ENCODE data around the gene SPTBN5.

SPTBN5 gene

DNA sequence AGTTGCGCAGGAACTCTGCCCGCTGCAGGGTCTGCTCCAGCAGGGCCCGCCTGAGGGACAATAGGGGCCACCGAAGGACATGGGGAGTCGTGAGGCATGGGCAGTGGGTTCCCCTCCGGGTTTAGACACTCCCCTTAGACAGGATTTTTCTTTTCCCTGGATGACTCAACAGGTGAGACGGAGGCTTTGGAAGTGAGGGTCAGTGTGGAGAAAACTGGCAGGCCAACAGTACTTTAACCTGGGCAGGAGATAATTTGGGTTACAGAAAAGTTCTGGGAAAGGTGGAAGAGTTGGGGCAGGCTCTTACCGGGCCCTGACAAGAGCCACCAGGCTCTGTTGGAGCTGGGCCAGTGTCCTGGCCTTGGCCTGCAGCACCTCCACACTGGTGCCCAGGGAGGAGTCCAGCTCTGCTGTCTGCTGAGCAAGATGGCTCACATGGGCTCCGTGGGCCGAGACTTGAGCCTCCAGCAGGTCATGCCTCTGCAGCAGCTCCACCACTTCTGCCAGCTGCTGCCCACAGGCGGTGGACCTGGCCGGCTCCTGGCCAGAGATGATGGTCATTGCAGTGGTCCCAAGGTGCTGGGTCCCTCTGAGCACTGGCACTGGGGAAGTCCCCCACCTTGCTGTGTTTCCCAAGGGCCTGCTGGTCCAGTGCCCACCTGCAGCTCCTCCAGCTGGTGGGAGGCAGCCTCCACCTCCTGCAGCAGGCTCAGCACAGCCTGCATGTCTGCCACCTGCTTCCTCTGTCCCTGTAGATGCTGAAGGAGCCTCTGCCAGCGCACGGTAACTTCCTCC, 11.0 kb downstream of the SPTBN5 start:
- no peak for DNase-seq

DNA sequence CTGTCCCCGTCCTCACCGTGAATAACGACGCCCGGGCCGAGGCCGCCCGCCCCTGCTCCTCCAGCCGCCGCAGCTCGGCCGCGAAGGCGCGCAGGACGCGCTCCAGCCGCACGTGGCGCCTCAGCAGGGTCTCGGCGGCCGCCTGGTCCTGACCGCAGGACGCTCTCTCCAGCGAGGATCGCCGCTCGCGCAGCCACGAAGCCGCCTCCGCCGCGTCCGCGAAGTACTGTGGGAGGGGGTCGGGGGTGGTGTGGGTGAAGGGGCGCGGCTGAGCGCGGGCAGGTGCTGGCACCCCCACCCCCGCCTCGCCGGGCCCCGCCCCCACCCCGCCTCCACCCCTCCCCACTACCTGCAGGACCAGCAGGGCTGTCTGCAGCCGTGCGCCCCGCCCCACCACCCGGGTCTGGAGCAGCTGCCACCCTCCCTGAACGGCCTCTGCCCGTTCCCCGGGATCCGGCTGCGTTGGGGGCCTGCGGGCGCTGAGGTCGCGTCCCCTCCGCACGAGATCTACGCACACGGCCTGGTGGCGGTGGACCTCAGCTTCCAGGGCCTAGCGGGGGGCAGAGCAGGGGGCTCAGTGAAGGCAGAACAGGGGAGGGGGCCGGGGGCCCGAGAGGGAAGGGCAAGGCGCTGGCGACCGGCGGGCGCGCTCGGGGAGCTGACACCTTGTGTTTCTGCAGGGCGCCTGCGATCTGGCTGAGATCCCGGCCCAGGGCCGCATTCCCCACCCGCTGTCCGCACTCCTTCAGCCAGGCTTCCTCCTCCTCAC, 11.7 kb downstream of the SPTBN5 start:
- no peak for DNase-seq

DNA sequence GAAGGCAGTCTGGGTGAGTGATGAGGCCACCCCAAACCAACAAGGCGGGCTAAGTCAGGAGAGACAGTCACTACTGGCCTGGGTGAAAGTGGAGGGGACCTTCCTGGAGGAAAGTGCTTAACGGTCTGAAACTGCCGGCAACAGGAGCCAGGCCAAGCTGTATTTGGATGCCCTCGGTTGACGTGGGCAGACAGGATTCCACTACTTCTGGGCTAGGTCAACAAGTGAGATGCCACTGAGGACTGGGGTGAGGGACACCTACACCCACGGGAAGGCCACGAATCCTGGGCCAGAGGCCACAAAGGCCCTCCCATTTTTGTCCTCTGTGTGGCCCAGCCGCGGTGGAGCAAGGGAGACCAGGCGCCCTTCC, 12.3 kb downstream of the SPTBN5 start:
- no peak for DNase-seq

DNA sequence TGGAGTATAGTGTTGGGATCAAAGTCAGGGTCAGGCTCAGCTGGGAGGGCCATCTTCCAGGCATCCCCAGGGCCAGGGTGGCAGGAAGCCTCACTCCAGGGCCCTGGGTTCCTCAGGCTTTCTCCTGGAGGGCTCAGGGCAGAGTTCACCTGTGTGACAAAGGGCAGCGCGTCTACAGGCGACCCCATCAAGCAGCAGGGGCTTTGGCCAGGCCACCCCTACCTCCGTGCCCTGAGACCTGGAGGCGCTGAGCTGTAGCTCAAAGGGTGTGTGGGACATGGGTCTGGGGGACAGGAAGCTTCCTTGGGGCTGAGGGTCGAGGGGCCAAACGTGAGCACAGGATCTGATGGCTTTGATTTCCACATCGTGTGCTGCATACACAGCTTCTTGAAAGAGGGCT, 12.8 kb downstream of the SPTBN5 start:
- DNase-seq = no peak

DNA sequence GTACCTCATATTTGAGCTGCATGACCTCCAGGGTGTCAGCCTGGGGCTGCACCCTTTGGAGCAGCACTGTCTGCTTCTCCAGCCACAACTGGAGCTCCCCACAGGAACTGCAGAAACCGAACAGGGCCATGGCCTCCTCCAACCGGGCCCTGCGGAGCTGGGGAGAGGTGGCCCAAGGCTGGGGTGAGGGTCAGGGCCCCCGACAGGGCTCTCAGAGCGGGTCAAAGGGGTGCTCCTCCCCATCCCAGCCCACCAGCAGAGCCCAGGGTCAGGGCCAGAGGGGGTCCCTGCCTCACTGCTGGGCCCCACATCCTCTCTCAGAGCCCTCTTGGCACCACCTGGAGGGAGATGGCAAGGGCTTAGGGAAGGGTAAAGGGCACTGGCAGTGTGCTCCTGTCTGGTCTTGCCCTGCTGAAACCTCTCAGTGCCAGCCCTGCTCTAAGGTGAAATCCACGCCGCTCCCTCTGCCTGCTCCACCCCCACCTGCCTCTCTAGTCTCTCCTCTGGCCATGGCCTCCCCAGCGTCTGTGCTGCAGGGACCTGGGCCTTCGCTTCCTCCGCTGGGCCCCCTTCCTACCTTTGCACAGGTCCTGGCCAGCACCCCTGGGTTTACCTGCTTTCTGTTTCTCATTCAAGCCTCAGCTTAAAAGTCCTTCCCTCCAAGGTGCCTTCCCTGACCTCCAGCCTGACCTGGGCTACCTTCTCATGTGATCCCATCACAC, 13.5 kb downstream of the SPTBN5 start:
- DNase-seq = no peak

DNA sequence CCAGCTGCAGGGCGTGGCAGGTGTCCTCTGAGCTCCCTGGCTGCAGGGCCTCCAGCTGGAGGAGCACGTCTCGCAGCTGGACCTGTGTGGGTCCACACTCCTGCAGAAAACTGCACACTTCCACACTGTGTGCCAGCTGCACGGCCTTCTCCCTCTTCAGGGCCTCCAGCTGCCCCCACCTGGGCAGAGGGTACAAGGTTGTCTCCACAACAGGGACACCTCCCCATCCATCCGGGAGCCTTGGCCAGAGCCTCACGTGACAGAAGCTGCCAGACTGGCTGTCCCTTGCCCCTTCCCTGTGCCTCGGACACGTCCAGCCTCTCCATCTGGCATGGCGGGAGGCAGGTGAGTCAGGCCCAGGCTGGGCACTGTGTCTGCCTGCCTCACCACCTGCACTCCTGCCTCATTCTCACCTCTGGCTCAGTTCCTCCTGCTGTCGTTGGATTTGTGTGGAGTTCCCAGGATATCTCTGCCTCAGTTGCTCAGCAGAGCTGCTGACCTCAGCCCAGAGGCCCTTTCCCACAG, 14.5 kb downstream of the SPTBN5 start:
- no peak for DNase-seq

DNA sequence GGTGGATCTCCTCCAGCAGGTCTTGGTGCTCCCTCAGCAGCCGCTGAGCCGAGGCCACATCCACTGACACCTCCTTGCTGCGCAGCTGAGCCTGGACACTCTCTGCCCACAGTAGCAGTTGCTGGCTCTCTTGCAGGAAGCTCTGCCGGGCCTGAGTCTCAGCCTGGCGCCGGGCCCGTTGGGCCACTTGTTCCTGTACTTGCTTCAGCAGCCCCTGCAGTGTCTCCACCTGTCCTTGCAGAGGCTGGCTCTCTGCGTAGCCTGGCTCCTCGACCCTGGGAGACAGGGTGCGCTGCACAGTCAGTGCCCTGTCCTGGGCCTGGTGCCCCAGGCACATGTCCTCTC, 15.5 kb downstream of the SPTBN5 start:
- no peak for DNase-seq

DNA sequence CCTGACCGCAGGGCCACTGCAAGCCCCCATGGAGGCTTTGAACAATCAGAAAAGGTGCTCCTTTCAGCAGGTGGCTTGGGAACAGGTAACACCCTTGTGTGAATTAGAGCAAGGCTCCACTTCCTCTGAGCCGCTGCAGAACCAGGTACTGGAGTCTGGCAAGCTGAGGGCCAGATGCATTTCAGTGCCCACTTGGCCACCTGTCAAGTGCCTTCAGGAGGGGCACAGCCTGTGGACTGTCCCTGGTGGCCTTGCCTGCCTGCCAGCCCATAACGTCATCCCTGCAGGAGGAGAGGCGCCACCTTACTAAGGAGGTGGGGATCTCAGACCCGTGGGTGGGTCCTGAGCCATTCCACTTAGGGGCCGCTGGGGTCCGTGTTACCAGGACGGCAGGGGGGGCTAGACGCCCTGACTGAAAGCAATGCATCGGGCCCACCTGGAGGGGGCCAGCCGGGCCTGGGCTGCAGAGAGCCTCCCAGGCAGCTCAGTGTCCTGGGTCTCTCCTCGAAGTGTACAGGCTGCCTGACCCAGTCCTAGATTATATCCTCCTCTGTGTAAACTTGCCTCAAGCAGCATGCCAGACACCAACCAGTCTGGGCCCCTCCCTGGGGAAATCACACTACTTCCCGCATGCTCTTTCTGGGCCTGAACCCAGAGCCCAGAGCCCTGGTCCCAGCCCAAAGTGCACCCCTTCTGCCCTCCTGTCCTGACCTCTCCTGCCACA, 16.1 kb downstream of the SPTBN5 start:
- DNase-seq = no peak

DNA sequence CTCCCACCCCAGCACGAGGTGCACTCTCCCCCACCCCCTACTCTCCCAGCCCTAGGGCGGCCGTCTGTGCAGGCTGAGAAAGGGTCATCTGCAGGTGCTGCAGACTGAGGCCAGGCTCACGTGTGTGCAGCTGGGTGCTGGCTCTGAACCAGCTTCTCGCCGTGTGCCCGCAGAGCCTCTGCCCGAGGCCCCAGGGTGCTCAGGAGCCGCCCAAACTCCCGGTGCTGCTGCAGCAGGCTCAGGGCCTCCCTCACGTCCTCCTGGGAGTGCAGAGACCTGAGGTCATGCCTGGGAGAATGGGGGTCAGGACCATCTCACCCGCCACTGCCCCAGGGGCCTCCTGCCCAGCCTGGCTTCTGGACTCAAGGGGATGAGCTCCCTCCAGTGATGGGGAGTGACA, 17.2 kb downstream of the SPTBN5 start:
- DNase-seq = no peak

DNA sequence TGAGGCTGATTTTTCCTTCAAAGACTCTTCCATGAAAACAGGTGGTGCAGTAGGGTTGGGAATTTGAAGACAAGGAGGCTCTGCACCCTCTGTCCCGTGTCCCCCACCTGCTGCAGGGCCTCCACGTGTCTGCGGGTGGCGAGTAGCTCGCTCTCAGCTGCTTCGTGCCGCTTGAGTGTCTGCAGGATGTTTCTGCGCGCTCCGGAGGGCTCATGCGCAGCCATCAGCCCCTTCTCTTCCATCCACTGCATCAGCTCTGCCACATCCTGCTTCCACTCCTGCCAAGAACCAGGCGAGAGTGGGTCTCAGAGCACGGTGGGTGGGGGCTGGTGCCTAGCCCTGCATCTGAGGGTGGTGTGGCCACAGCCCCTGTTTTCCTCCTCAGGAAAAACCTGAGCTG, 17.8 kb downstream of the SPTBN5 start:
- DNase-seq = no peak

DNA sequence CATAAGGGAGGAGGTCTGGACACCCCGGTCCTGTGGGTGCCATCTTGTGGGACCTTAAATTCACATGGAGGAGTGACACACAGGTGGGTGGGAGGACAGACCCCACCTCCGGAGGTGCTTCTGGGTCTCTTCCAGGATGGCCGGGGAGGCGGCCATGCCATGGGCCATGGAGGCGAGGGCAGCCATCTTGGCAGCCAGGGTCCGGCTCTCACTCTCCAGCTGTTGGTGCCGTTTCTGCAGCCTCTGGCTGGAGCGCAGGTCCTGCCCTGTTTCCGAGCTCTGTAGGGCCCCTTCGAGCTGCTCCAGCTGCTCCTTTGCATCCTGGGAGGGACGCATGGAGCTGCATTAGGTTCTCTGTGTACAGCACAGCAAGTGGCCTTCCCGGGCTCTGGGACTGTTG, 19.1 kb downstream of the SPTBN5 start:
- no peak for DNase-seq

DNA sequence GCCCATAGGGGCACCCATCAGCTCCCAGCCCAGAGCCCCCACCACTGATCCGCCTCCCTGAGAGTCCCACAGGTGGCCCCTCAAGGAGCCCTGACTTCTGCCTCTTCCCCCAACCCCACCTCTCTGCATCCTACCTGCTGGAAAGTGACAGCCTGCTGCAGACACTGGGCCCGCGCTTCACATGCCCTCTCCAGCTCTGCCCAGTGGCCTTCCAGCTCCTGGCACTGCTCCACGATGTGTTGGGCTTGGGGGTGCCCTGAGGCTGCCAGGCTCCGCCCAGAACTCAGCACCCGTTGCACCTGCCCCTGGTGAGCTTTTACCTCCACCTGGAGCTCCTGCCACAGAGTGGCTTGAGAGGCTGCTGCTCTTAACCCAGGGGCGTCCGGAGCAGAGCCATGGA, 20.1 kb downstream of the SPTBN5 start:
- DNase-seq = no peak

DNA sequence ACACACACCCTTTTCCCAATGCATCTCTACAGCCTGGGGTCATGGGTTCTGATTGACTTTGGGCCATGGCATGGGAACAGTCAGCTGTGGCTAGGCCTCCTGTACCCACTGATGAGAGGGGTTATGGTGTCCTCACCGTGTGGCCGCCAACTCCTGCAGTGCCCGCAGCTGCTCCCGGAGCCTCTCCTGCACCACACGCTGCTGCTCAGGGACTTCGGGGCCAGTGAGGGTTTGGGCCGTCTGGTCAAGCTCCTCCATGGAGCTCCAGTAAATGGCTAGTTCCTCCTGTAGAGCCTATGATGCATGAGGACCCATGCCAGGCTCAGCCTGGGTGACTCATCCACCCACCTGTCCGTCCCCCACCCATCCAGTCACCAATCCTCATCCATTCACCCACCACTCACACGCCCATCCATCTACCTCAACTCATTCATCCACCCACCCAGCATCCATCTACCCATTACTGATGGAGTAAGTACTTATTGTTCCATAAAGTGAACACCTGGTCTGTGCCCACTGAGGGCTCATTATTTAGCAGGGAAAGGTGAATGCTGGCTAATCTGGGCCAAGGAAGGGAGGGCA, 21.6 kb downstream of the SPTBN5 start:
- no peak for DNase-seq

DNA sequence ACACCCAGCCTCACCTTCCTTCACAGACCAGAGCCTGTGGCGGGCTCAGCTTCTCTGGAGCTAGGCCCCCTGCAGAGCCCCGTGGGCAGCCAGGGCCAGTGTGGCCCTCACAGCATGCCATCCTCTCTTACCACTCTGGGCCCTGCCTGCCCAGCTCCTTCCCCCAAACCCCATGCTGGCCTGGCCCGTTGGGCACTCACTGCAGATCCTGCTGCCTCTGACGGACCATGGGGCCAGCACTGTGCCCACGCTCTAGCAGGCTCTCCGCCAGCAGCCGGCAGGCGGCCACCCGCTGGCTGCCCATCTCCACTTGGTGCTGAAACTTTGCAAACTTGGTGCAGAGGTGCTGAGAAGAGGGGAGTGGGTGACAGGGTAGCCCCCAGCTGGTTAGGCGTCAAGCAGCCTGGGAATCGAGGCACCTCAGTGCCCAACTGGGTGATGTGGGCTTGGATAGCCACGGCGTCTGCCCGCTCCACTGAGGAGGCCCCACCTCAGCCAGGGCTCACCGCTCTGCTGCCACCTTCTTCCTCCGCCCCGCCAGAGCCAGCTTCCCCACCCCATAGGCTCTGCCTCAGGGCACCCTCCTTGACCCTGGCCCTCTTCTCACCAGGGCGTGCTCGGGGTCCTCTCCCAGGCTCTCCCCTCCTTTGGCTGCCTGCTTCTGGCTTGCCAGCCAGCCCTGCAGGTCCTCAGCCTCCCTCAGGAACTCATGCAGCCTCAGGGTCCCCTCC, 22.5 kb downstream of the SPTBN5 start:
- no peak for DNase-seq

DNA sequence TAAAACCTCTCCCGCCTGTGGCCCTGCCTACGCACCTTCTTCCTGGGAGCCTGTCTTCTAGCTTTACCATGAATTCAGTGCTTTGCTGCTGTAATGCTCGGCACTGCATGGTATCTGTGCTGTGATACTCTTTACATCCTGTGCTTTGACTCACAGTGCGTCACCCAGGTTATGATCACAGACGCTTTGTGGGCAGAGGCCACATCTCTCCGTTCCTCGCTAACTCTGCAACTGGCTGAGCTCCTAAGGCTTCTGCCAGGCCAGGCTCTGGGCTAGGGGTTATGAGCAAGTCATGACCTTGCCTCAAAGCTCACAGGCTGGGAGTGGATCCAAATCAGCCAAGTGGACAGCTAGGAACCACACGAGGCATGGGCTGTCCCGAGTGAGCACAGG, 23.2 kb downstream of the SPTBN5 start:
- peak; percentile 63 for DNase-seq

DNA sequence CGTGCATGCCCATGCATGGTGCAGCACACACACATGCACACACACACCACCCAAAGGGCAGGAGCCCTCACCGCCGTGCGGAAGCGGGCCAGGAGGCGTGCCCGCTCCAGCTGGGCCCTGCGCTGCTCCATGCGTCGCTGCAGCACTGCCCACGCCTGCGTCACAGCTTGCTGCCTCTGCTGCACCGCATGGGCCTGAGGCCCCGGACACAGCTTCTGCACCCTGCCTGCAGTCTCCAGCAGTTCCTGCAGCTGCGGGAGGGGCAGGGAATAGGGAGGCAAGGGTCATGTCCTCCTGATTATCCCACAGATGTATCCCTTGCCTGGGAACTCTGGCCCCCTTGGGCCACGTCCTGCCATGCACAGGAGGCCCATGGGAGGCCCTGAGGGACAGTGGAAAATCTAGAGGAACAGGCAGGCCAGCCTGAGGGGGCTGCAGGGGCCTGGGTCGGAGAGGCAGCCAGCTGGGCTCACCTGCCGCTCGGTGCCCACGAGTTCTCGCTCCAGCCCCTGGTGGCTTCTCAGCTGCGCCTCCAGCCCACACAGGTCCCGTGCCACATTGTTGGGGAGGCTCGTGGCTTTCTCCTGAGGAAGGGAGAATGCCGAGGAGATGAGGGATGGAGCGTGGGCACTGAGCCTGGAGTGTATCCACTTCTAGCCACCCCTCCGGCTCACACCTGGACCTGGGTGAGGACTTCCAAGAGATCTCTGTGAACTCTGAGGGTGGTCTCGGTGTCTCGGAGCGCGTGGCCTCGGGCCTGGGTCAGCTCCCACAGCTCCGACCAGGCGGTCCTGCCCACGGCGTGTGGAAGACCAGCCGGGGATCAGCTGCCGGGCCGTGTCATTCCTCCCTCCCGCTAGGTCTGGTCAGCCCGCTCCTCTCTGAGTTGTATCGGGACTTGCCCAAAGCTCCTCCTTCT, 23.8 kb downstream of the SPTBN5 start:
- no peak for DNase-seq

DNA sequence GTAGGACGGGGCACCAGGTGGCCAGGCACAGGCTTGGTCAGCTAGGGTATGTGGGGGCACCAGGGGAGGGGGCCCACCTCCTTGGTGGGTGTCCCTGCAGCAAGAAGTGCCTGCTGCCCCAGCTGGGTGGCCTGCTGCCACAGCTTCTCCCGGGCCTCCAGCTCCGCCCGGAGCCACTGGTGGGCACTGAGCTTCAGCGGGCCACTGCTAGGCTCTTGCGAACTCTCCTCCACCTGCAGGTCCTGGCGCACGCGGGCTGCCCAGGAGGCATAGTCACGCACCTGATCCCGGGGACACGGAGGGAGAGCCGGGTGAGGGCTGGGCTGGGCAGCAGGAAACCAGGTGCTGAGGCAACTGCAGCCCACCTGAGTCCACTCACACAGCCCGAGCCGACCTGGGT, 25.5 kb downstream of the SPTBN5 start:
- no peak for DNase-seq

DNA sequence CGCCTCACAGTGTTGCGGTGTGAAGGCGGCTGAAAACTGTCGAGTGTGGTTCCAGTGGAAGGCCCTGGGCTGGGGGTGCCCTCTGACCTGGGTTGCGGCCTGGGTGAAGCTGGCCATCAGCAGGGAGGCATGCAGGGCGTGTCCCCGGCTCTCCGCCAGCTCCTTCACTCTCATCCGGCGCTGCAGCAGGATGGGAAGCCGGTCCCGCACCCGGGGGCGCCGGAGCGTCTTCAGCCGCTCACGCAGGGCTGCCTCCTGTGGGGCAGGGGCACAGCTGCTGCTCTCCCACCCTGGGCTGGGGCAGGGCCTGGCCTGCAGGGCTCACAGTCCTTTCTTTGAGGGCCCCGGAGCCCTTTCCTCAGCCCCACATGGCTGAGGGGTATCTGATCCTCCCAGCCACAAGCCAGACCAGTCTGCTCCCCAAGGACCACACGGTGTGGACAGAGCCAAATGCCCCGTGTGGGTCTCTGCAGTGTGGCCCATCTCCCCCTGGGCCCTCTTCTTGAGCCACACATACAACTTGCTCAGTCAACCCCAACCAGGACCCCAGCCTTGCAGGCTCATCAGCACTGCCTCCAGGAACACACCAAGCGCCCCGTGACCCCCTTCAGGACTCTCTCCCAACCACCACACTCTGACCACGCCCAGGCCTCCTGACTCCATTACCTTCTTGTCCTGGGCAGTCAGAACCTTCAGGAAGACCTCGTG, 26.8 kb downstream of the SPTBN5 start:
- DNase-seq = no peak

DNA sequence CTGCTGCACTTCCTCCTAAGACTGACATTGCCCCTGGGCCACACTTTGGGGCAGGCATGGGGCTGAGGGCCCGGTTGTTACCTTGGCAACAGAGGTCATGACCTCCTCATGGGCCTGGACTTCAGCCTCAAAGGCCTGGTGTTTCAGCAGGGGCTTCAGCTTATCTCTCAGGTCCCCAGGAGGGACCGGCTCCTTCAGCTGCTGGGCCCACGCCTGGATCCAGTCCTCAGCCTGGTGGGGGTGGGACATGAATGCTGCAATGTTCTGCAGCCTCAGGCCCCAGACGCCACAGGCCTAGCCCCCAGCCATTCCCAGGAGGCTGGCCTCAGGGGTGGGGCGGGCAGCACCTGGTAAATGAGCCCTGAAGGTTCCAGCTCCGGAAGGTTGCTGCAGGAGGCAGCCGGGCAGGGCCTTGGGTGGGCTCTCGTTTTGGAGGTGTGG, 27.6 kb downstream of the SPTBN5 start:
- DNase-seq = no peak

DNA sequence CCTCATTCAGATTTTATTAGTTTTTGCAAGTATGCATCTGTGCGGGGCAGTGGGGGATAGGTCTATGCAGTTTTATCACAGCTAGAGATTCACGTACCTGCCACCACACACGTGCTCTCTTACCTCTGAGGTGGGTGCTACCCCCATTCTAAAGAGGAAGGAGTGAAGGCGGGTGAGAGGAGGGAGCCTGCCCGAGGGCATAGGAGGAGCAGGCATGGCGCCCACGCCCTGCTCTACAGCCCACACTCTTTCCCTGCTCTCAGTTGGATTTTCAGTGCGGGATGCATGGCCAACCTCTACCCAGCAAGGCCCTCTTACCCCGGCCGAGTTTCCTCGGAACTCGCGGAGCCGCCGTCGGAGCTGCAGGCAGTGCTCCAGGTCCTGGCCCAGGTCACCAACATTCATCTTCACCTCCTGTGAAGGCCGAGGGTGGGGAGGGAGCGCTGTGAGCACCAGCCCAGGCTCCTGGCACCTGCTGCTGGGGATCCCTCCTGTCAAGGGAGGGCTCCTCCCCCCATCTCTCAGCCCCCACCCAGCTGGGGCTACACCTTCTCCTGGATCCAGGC, 28.3 kb downstream of the SPTBN5 start:
- no peak for DNase-seq
